Panc1 (cell line): ENCODE results near the gene CWC22. TPM values are rescaled to one million over a fixed set of nuclear protein-coding genes. Genes with fewer than 3 reads are reported as not detected.

Source experiments
- ATAC-seq: fragments of 200-7000 bp; cut with Tn5 transposase; 2 replicates; pipeline ENCODE4 v1.9.1; 2020; ENCODE audit warnings: mild to moderate bottlenecking, moderate library complexity
- BruUV-seq: library from RNA; stranded (reverse); fragments of 400-500 nt; replicated peaks from 2 replicates; lab custom pipeline; 2021; lab: Mats Ljungman, UMichigan
- CTCF ChIA-PET: fragments of 300-600 bp; sonication (Branson Sonifier 250); formaldehyde crosslinking; loops from one replicate; lab custom pipeline; 2022; ENCODE audit warnings: antibody characterized with exemption; lab: Charles Lee
- POLR2A ChIA-PET: fragments of 300-600 bp; sonication (Branson Sonifier 250); formaldehyde crosslinking; loops from one replicate; lab custom pipeline; 2022; ENCODE audit warnings: antibody characterized with exemption; lab: Charles Lee
- DNase-seq: peaks from one replicate; pipeline ENCODE4 v3.0.0-alpha.2; 2010; ENCODE audit warnings: low read depth, low spot score
- H3K27ac ChIP-seq: 2 replicates; pipeline ENCODE4 v1.5.1; 2011; ENCODE audit warnings: mild to moderate bottlenecking, low read length, inconsistent platforms
- H3K27me3 ChIP-seq: fragments of 200-500 bp; sonication (Bioruptor generic); 2 replicates; pipeline ENCODE4 v1.6.0; 2014; ENCODE audit warnings: low read length, inconsistent platforms; ENCODE audit not compliant: control insufficient read depth, insufficient read depth
- H3K36me3 ChIP-seq: fragments of 200-500 bp; sonication (Bioruptor generic); 2 replicates; pipeline ENCODE4 v1.5.1; 2014; ENCODE audit warnings: inconsistent platforms, mild to moderate bottlenecking, low read length, moderate library complexity; ENCODE audit not compliant: control insufficient read depth, insufficient read depth
- H3K4me1 ChIP-seq: 2 replicates; pipeline ENCODE4 v1.5.1; 2011; ENCODE audit warnings: inconsistent platforms, mild to moderate bottlenecking, low read length, moderate library complexity; ENCODE audit not compliant: control insufficient read depth, insufficient read depth
- H3K4me3 ChIP-seq, 2 experiments: 2 replicates each; pipeline ENCODE4 v1.5.1; 2011 to 2012; ENCODE audit warnings: low read depth in 2 of 2, low read length in 2 of 2, mild to moderate bottlenecking in 2 of 2, inconsistent platforms in 1 of 2, moderate library complexity in 1 of 2
- H3K9me3 ChIP-seq: fragments of 200-500 bp; sonication (Bioruptor generic); 2 replicates; pipeline ENCODE4 v1.5.1; 2014; ENCODE audit warnings: low read depth, mild to moderate bottlenecking, inconsistent platforms, low read length, moderate library complexity; ENCODE audit not compliant: control insufficient read depth, insufficient read depth
- CTCF ChIP-seq: fragments of 450-650 bp; IDR thresholded peaks from 2 replicates; pipeline ENCODE4 v1.5.1; 2017; ENCODE audit warnings: mild to moderate bottlenecking
- POLR2AphosphoS5 ChIP-seq: IDR thresholded peaks from 2 replicates; pipeline ENCODE4 v1.6.1; 2012; ENCODE audit warnings: mild to moderate bottlenecking, low read depth, low read length, moderate library complexity
- REST ChIP-seq, 2 experiments: IDR thresholded peaks; 2 replicates each; pipeline ENCODE4 v1.6.1; 2011 to 2012; ENCODE audit warnings: low read depth in 2 of 2, control low read depth in 1 of 2, low read length in 1 of 2, mild to moderate bottlenecking in 1 of 2, moderate library complexity in 1 of 2; ENCODE audit not compliant: insufficient read depth in 1 of 2
- SIN3A ChIP-seq: IDR thresholded peaks from 2 replicates; pipeline ENCODE4 v1.6.1; 2012; ENCODE audit warnings: low read depth, mild to moderate bottlenecking, low read length, moderate library complexity, borderline replicate concordance; ENCODE audit not compliant: insufficient read depth
- TCF7L2 ChIP-seq: IDR thresholded peaks from 2 replicates; pipeline ENCODE4 v1.6.1; 2011; ENCODE audit warnings: mild to moderate bottlenecking, low read depth, low read length, inconsistent platforms
- in situ Hi-C: cut with HindIII; loops from 2 replicates; pipeline ENCODE4 v1.10.0; 2016; ENCODE audit warnings: low sequenced_read_pairs, low pct_unique_long_range_greater_than_20kb
- intact Hi-C: fragments of 100-400 bp; cut with micrococcal nuclease; formaldehyde crosslinking; loops from one replicate; pipeline ENCODE4 v1.10.0; 2022; ENCODE audit not compliant: unreplicated experiment
- total RNA-seq: library from RNA; stranded (reverse); gene quantifications from one replicate; pipeline ENCODE4 v1.2.1, GENCODE V29; 2021; ENCODE audit not compliant: unreplicated experiment

CWC22 gene
- total RNA-seq, 1 experiment from 2014 or later, result 17.2 TPM

- POLR2A ChIA-PET, result no interaction called here
- peaks cover 1% of the 10 kb centered on the region for H3K36me3 ChIP-seq
- no peaks in the 10 kb centered on the region for H3K27me3 ChIP-seq
- no peak for TF ChIP-seq SIN3A
- TF ChIP-seq POLR2AphosphoS5, result no peak
- TF ChIP-seq TCF7L2, result no peak
- TF ChIP-seq CTCF, result no peak
- TF ChIP-seq REST (IDR thresholded peaks at IDR 0.05; ENCODE audit: insufficient read depth in 1 of 2, low read depth in 2 of 2, low read length in 1 of 2), result no peak
- H3K9me3 ChIP-seq, result no peaks in the 10 kb centered on the region
- H3K27ac ChIP-seq, result no peak overlapping the region
- intact Hi-C loops (no loop called here), in situ Hi-C loops (no loop called here)
- DNase-seq, result no peak
- H3K4me3 ChIP-seq, result no peak overlapping the region
- ATAC-seq, result no peak
- CTCF ChIA-PET, result no interaction called here
- BruUV-seq, result no TSS peak
- no peaks in the 10 kb centered on the region for H3K4me1 ChIP-seq
These were observed 67.8 kb downstream of the CWC22 start for GRCh38 chr2:179939259-179939658.

- Histone ChIP-seq H3K27ac (no peak overlapping the region), H3K4me1 (no peaks in the 10 kb centered on the region), H3K4me3 (no peak overlapping the region), H3K36me3 (no peaks in the 10 kb centered on the region), H3K27me3 (no peaks in the 10 kb centered on the region), H3K9me3 (no peaks in the 10 kb centered on the region)
- CTCF ChIA-PET, result interaction anchor here (0.6 kb wide), 1 partner anchor 1179 kb away, joined by 11 read pairs; no protein-coding TSS in a partner anchor
- POLR2A ChIA-PET, result no interaction called here
- no peak for ATAC-seq
- DNase-seq, result no peak
- no TSS peak for BruUV-seq
- in situ Hi-C loops (no loop called here), intact Hi-C loops (no loop called here)
- TF ChIP-seq POLR2AphosphoS5 (no peak), TCF7L2 (no peak), CTCF (no peak), REST (IDR thresholded peaks at IDR 0.05; ENCODE audit: insufficient read depth in 1 of 2, low read depth in 2 of 2, low read length in 1 of 2) (no peak)
These were observed 69.1 kb downstream of the CWC22 start for GRCh38 chr2:179938026-179938425.
